HFFc6 (cell line): ENCODE measurements around the gene PALLD. TPM values are rescaled to one million over a fixed set of nuclear protein-coding genes. Genes with fewer than 3 reads are reported as not detected.

Experiments
- DNase-seq: peaks from one replicate; pipeline ENCODE4 v3.0.0-alpha.2; 2018
- H3K27ac Mint-ChIP-seq: 2 replicates; pipeline ENCODE4 v1.8.0; 2020; ENCODE audit warnings: mild to moderate bottlenecking, mixed read lengths
- H3K27me3 Mint-ChIP-seq: 2 replicates; pipeline ENCODE4 v1.8.0; 2021; ENCODE audit warnings: mild to moderate bottlenecking, moderate library complexity, mixed read lengths; ENCODE audit not compliant: insufficient read depth
- H3K36me3 Mint-ChIP-seq: 2 replicates; pipeline ENCODE4 v1.8.0; 2021; ENCODE audit warnings: low read depth, mixed read lengths
- H3K4me1 Mint-ChIP-seq: 2 replicates; pipeline ENCODE4 v1.8.0; 2020; ENCODE audit warnings: low read depth, mixed read lengths
- H3K4me3 Mint-ChIP-seq: 2 replicates; pipeline ENCODE4 v1.8.0; 2020; ENCODE audit warnings: mild to moderate bottlenecking, moderate library complexity, mixed read lengths
- H3K9me3 Mint-ChIP-seq: 2 replicates; pipeline ENCODE4 v1.8.0; 2020; ENCODE audit warnings: mild to moderate bottlenecking, mixed read lengths
- total RNA-seq, 6 experiments: library from RNA; stranded (reverse); fragmentation: NEBNext Ultra II Directional; extraction: Animal tissue kit (Norgen Biotek cat#: 25700); gene quantifications; 2 replicates in 1 of 6; 3 replicates in 5 of 6; pipeline ENCODE4 v1.2.3, GENCODE V29; 2021
- TF ChIP-seq, protein P1 (sequence below): fragments of 200-600 bp; sonication (generic); IDR thresholded peaks from 2 replicates; pipeline ENCODE4 v1.5.0; 2021; ENCODE audit warnings: antibody characterized with exemption, mild to moderate bottlenecking

The PALLD gene
- total RNA-seq, 6 experiments from 2014 or later, result 72.6 to 163 (median 149) TPM

GRCh38 chr4:168917138-168917779, 420.4 kb downstream of the PALLD start:
- TF ChIP-seq, protein P1, sequence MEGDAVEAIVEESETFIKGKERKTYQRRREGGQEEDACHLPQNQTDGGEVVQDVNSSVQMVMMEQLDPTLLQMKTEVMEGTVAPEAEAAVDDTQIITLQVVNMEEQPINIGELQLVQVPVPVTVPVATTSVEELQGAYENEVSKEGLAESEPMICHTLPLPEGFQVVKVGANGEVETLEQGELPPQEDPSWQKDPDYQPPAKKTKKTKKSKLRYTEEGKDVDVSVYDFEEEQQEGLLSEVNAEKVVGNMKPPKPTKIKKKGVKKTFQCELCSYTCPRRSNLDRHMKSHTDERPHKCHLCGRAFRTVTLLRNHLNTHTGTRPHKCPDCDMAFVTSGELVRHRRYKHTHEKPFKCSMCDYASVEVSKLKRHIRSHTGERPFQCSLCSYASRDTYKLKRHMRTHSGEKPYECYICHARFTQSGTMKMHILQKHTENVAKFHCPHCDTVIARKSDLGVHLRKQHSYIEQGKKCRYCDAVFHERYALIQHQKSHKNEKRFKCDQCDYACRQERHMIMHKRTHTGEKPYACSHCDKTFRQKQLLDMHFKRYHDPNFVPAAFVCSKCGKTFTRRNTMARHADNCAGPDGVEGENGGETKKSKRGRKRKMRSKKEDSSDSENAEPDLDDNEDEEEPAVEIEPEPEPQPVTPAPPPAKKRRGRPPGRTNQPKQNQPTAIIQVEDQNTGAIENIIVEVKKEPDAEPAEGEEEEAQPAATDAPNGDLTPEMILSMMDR, result peak; percentile 82
- Mint-ChIP-seq H3K9me3 (no peaks in the 10 kb centered on the region), H3K36me3 (peaks cover 38% of the 10 kb centered on the region), H3K27me3 (no peaks in the 10 kb centered on the region; the same call in 1 of the 2 replicates), H3K27ac (no peak overlapping the region), H3K4me1 (no peaks in the 10 kb centered on the region), H3K4me3 (no peak overlapping the region)
- peak; percentile 22 for DNase-seq

GRCh38 chr4:168919706-168920324, 423.0 kb downstream of the PALLD start:
- Mint-ChIP-seq H3K4me3 (no peak overlapping the region), H3K36me3 (peaks cover 44% of the 10 kb centered on the region), H3K27ac (no peak overlapping the region), H3K4me1 (peaks cover 8% of the 10 kb centered on the region), H3K9me3 (no peaks in the 10 kb centered on the region), H3K27me3 (no peaks in the 10 kb centered on the region; the same call in 1 of the 2 replicates)
- TF ChIP-seq, protein P1, result no peak
- no peak for DNase-seq

- Mint-ChIP-seq H3K4me1 (peaks cover 8% of the 10 kb centered on the region), H3K27ac (no peak overlapping the region; the same call in 1 of the 2 replicates), H3K4me3 (no peak overlapping the region), H3K36me3 (peaks cover 50% of the 10 kb centered on the region), H3K9me3 (no peaks in the 10 kb centered on the region), H3K27me3 (no peaks in the 10 kb centered on the region; the same call in none of the 2 replicates)
- TF ChIP-seq, protein P1, result no peak
- no peak for DNase-seq
These were observed 423.7 kb downstream of the PALLD start for GRCh38 chr4:168920441-168921065.

DNA sequence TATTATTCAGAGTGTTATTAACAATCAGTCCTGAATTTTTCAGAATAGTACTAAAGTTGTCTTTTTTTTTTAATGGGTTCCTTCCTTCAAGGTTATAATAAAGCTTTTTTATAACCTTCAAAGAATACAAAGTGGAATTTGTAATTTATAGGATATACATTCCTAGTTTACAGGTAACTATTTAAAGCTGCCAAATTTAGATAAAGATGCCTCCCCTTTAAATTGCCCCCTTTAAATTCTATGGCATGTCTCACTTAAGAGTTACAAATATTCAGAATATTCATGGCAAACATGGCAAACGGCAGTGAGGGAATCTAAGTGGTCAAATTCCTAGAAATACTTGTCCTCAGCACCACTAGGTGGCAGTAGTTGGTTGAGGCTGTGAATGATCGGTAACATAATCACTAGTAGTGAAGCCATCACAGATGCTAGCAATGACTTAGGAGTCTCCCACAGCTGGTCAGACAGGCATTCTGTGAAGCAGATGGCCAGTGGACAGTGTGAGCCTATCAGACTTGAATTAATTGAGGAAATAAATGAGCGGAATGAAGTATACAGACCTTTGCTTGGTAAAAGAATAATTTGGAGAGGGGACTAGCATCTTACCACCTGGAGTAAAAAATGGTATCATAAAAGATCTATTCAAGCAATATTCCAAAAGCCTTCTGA, 426.8 kb downstream of the PALLD start:
- Mint-ChIP-seq H3K27ac (peak overlapping the region; percentile 14; the same call in 1 of the 2 replicates), H3K36me3 (peaks cover 53% of the 10 kb centered on the region), H3K27me3 (no peaks in the 10 kb centered on the region; the same call in none of the 2 replicates)

GRCh38 chr4:168924667-168925066, 427.8 kb downstream of the PALLD start:
- no peaks in the 10 kb centered on the region; the same call in none of the 2 replicates for H3K27me3 Mint-ChIP-seq
- peaks cover 56% of the 10 kb centered on the region for H3K36me3 Mint-ChIP-seq
- no peak for DNase-seq
- H3K27ac Mint-ChIP-seq, result no peak overlapping the region
- H3K9me3 Mint-ChIP-seq, result no peaks in the 10 kb centered on the region
- peaks cover 8% of the 10 kb centered on the region for H3K4me1 Mint-ChIP-seq
- TF ChIP-seq, protein P1, result no peak
- no peak overlapping the region for H3K4me3 Mint-ChIP-seq

More for the DNA sequence above, 426.8 kb downstream of the PALLD start:
- DNase-seq, result peak; percentile 49
- no peak overlapping the region for H3K4me3 Mint-ChIP-seq
- peaks cover 8% of the 10 kb centered on the region for H3K4me1 Mint-ChIP-seq
- H3K9me3 Mint-ChIP-seq, result no peaks in the 10 kb centered on the region
- TF ChIP-seq, protein P1, result peak; percentile 90
